ENCODE measurements around the gene ACP2.

DNA sequence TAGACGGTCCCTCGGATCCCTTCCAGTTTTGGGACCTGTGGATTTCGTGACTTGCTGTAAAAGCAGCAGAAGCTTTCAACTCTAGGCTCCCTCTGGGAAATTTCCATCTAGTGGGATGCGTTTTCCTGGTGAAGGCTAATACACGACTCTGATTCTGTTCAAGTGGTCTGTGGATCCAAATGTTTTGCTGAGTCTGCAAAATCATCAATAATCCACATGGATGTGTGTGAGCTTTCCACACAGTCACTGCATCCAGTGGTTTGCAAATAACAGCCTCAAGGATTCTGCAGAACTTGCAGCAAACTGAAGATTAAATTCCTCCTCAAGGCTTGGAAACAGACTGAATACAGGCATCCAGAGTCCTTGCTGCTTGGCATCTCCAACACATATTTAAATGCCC is 46.0 kb downstream of the ACP2 start:
- TF ChIP-seq CTCF (IDR thresholded peaks at IDR 0.05): no peak
- TF ChIP-seq EZH2phosphoT487 (IDR thresholded peaks at IDR 0.05): no peak
- TF ChIP-seq EZH2 (IDR thresholded peaks at IDR 0.05): no peak
